CD4-positive, alpha-beta T cell treated with Interleukin-4 for 4 hours (primary cell): ENCODE data around the gene TIE1.
A peak's percentile ranks its signal among the peaks of the same experiment; 100 is the strongest.
"Not testable (repeated sequence)": the region's sequence is repeated elsewhere in the genome, so short reads cannot be mapped to it uniquely, and the experiment has no call there.

ENCODE experiments used
- DNase-seq: peaks from one replicate; pipeline ENCODE4 v3.0.0-alpha.2; 2020

The TIE1 gene

DNA sequence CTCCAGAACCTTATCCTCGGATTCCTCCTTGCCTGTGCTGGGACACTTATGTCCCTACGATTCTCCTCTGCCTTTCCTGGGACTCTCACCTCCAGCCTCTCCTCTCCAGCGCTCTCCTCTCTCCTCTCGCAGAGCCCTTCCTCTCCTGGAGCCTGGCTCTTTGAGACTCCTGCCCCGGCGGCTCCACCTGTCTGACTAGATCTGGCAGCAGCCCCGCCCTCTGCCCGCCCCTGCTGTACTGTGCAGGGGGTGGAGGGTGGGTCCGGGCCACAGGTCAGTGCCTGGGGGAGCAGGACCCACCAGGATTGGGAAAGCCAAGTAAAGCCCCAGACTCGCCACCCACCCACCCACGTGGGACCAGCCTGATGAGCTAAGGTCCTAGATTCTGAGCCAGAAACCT, 65.4 kb downstream of the TIE1 start:
- no peak for DNase-seq

GRCh38 chr1:43366601-43367025, 65.8 kb downstream of the TIE1 start:
- no peak for DNase-seq

- no peak for DNase-seq
These were observed 66.5 kb downstream of the TIE1 start for GRCh38 chr1:43367026-43367903.

DNA sequence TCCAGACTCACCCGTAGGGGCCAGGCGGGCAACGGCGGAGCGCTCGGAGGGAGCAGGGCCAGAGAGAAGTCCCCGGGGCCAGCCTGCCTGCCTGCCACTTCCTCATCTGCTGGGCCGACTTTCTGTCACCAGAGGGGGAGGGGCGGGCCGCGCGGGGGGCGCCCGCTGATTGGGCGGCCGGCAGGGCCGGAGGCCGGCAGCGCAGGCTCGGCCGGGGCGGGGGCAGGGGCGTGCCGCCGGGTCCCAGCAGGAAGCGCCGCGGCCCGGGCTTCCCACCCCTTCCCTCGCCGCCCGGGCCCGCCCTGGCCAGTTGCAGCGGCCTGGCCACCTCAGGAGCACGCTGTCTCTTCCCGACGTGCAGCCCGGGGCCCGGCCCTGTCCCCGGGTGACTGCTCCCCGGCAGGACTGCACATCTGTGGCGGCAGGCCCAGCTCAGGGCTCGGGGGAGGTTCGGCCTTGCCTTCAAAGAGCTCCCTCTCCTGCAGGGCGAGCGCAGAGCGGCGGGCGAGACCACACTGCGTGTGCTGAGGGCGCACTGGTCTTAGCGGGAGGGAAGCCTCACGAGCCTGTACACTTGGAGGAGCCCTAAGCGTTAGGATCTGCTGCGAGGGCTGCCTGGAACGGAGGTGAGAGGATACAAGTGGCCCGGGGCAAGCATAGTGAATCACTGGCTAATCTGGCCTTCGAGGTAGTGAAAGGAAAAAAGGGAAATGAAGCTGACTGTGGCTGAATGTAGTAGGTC, 67.3 kb downstream of the TIE1 start, which contains the start of gene ELOVL1:
Gene ELOVL1, minus strand, starts transcription at position 108 of the 742 bp plus-strand sequence. CDS start 2,402 bp downstream, outside the sequence.
- peak; percentile 83 for DNase-seq

GRCh38 chr1:43368646-43369020, 67.9 kb downstream of the TIE1 start:
- DNase-seq = no peak

GRCh38 chr1:43369779-43370178, 69.0 kb downstream of the TIE1 start:
- not testable (repeated sequence) for DNase-seq

DNA sequence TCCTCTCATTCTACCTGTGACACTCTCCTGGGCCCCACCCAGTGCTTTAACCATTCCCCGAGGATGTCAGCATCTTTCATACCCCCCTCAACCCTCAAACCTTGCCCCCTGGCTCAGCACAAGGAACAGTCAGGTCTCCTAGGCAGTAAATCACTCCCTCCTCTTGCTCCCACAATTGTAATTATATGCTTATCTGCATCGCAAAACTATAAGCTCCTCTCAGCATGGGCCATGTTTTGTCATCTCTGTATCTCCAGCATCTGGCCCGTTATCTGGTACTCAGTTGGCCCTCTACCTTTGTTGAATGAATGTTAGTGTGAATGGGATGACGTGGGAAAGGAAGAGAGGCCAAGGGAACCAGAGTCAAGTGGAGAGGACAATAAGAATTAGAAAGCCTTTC, 69.8 kb downstream of the TIE1 start:
- no peak for DNase-seq

- DNase-seq = no peak
These were observed 71.4 kb downstream of the TIE1 start for GRCh38 chr1:43372172-43372571.
